HCT116 (cell line): ENCODE results near the gene TRIM16.
"Not testable (repeated sequence)": the region's sequence is repeated elsewhere in the genome, so short reads cannot be mapped to it uniquely, and the experiment has no call there.

Experiments used
- CTCF ChIP-seq, 3 experiments: fragments of 200-600 bp in 1 of 3; sonication (generic) in 1 of 3; IDR thresholded peaks in 2 of 3; conservative IDR thresholded peaks in 1 of 3; 2 replicates each; pipeline ENCODE4 v1.5.1; 2012 to 2017; ENCODE audit warnings: low read depth in 2 of 3, low read length in 2 of 3, antibody characterized with exemption in 1 of 3, borderline replicate concordance in 1 of 3, control low read depth in 1 of 3, mild to moderate bottlenecking in 1 of 3, mixed read lengths in 1 of 3, mixed run types in 1 of 3, moderate library complexity in 1 of 3; ENCODE audit not compliant: insufficient read depth in 1 of 3
- EGR1 ChIP-seq: IDR thresholded peaks from 2 replicates; pipeline ENCODE4 v1.6.1; 2012; ENCODE audit warnings: low read depth
- EZH2 ChIP-seq: fragments of 200-600 bp; sonication (generic); IDR thresholded peaks from 2 replicates; pipeline ENCODE4 v1.6.1; 2017; ENCODE audit warnings: antibody characterized with exemption, mixed run types
- JUND ChIP-seq: IDR thresholded peaks from 2 replicates; pipeline ENCODE4 v1.6.1; 2012
- POLR2A ChIP-seq: IDR thresholded peaks from 2 replicates; pipeline ENCODE4 v1.7.0; 2011; ENCODE audit warnings: borderline replicate concordance; ENCODE audit not compliant: insufficient read depth, insufficient read length; ENCODE audit errors: extremely low read depth
- POLR2AphosphoS5 ChIP-seq: IDR thresholded peaks from 2 replicates; pipeline ENCODE4 v1.6.1; 2011; ENCODE audit warnings: mild to moderate bottlenecking, low read depth, low read length, moderate library complexity
- RAD21 ChIP-seq: IDR thresholded peaks from 2 replicates; pipeline ENCODE4 v1.6.1; 2012; ENCODE audit warnings: low read depth, mild to moderate bottlenecking

DNA sequence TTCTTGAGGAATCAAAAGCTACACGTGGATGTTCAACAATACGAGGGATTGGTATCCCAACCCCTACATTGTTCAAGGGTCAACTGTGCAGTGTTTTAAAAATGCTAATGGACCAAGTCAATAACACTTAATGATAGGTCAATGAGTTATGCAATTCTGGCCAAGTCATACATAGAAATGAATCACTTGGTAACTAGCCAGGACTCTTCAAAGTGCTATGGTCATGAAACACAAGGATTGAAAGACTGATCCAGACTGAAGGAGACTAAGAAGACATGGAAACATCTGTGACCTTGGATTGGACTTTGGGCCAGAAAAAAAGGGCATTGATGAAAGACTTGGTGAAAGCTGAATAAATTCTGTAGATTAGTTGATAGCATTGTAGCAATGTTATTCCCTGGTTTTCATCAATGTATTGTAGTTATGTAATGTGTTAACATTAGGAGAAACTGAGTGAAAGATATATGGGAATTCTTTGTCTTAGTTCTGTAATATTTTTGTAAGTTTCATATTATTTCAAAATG, 53.1 kb downstream of the TRIM16 start:
- not testable (repeated sequence) for TF ChIP-seq CTCF (IDR thresholded peaks at IDR 0.05 in 2 of 3, conservative IDR thresholded peaks at IDR 0.05 in 1 of 3; ENCODE audit: borderline replicate concordance in 1 of 3, insufficient read depth in 1 of 3, low read depth in 2 of 3, low read length in 2 of 3); POLR2A; EZH2; EGR1; POLR2AphosphoS5; JUND; RAD21
